GM12878 (cell line): ENCODE measurements around the gene STK4. TPM values are rescaled to one million over a fixed set of nuclear protein-coding genes. Genes with fewer than 3 reads are reported as not detected.

Source experiments
- ATAC-seq: fragments of 200-7000 bp; cut with Tn5 transposase; 3 replicates; pipeline ENCODE4 v1.9.1; 2020; ENCODE audit warnings: mild to moderate bottlenecking, moderate library complexity
- BruUV-seq: library from RNA; stranded (reverse); fragments of 400-500 nt; replicated peaks from 2 replicates; lab custom pipeline; 2021; lab: Mats Ljungman, UMichigan
- CTCF ChIA-PET: fragments of 300-600 bp; sonication (Branson Sonifier 250); formaldehyde crosslinking; extraction: SDS; loops from one replicate; lab custom pipeline; 2021; ENCODE audit warnings: inconsistent platforms; lab: Yijun Ruan, JAX
- POLR2A ChIA-PET: fragments of 350-600 bp; formaldehyde crosslinking; extraction: SDS; loops from one replicate; lab custom pipeline; 2021; ENCODE audit warnings: inconsistent platforms; lab: Charles Lee
- RAD21 ChIA-PET: fragments of 300-600 bp; sonication (Branson Sonifier 250); formaldehyde crosslinking; loops from one replicate; lab custom pipeline; 2023; ENCODE audit warnings: antibody characterized with exemption; ENCODE audit not compliant: unreplicated experiment; lab: Charles Lee
- SMC1A ChIA-PET: fragments of 300-600 bp; sonication (Branson Sonifier 250); formaldehyde crosslinking; loops from one replicate; lab custom pipeline; 2023; ENCODE audit not compliant: unreplicated experiment, uncharacterized antibody; lab: Charles Lee
- DNase-seq: peaks from one replicate; pipeline ENCODE4 v3.0.0-alpha.2; 2011; ENCODE audit warnings: low read depth, low spot score
- FAIRE-seq: peaks from 3 replicates; lab custom pipeline; 2011; peaks lifted over from hg19 to GRCh38; lab: Jason Lieb, UNC
- H2AFZ ChIP-seq: 2 replicates; pipeline ENCODE4 v1.6.0; 2011; ENCODE audit warnings: low read depth, low read length, control low read depth; ENCODE audit not compliant: control insufficient read depth
- H3K27ac ChIP-seq: 2 replicates; pipeline ENCODE4 v1.5.1; 2011; ENCODE audit warnings: control low read depth; ENCODE audit not compliant: control insufficient read depth, insufficient read depth
- H3K27me3 ChIP-seq, 2 experiments: replicated peaks in 1 of 2; 2 replicates each; pipeline versions ENCODE4 v1.6.0 to v1.6.1; 2011; ENCODE audit warnings: low read length in 1 of 2; ENCODE audit not compliant: control insufficient read depth in 2 of 2, insufficient read depth in 2 of 2
- H3K36me3 ChIP-seq, 2 experiments: 2 replicates each; pipeline ENCODE4 v1.5.1; 2011; ENCODE audit warnings: low read length in 1 of 2; ENCODE audit not compliant: control insufficient read depth in 2 of 2, insufficient read depth in 2 of 2
- H3K4me1 ChIP-seq: 2 replicates; pipeline ENCODE4 v1.6.1; 2011; ENCODE audit warnings: mild to moderate bottlenecking, low read length, moderate library complexity, mixed read lengths; ENCODE audit not compliant: control insufficient read depth, insufficient read depth
- H3K4me2 ChIP-seq: 2 replicates; pipeline ENCODE4 v1.6.0; 2011; ENCODE audit warnings: control low read depth; ENCODE audit not compliant: control insufficient read depth, insufficient read depth
- H3K4me3 ChIP-seq: fragments of 200-600 bp; sonication (generic); 2 replicates; pipeline ENCODE4 v1.5.1; 2016
- H3K79me2 ChIP-seq: 2 replicates; pipeline ENCODE4 v1.6.0; 2011; ENCODE audit warnings: low read length; ENCODE audit not compliant: control insufficient read depth, insufficient read depth
- H3K9ac ChIP-seq: 2 replicates; pipeline ENCODE4 v1.8.0; 2011; ENCODE audit warnings: low read length, control low read depth, mixed read lengths; ENCODE audit not compliant: control insufficient read depth, insufficient read depth
- H3K9me3 ChIP-seq: replicated peaks from 3 replicates; pipeline ENCODE4 v1.5.1; 2011; ENCODE audit warnings: mild to moderate bottlenecking, low read length; ENCODE audit not compliant: control insufficient read depth, insufficient read depth
- H4K20me1 ChIP-seq: 2 replicates; pipeline ENCODE4 v1.6.0; 2011; ENCODE audit not compliant: control insufficient read depth, insufficient read depth
- BCL11A ChIP-seq: IDR thresholded peaks from 2 replicates; pipeline ENCODE4 v1.6.1; 2011; ENCODE audit warnings: low read depth, low read length
- BCLAF1 ChIP-seq: fragments of 450-650 bp; IDR thresholded peaks from 2 replicates; pipeline ENCODE4 v1.6.1; 2017; ENCODE audit warnings: antibody characterized with exemption, mild to moderate bottlenecking, moderate library complexity
- CREB1 ChIP-seq: IDR thresholded peaks from 2 replicates; pipeline ENCODE4 v1.6.1; 2012; ENCODE audit warnings: low read depth, mild to moderate bottlenecking, inconsistent platforms
- CTCF ChIP-seq, 3 experiments: IDR thresholded peaks in 2 of 3; conservative IDR thresholded peaks in 1 of 3; 2 replicates each; pipeline ENCODE4 v1.5.1; 2011; ENCODE audit warnings: low read depth in 3 of 3, low read length in 3 of 3, mild to moderate bottlenecking in 3 of 3, control low read depth in 2 of 3, moderate library complexity in 2 of 3, inconsistent platforms in 1 of 3, mixed read lengths in 1 of 3; ENCODE audit not compliant: control insufficient read depth in 2 of 3, insufficient read depth in 1 of 3; ENCODE audit errors: extremely low read depth in 1 of 3
- EED ChIP-seq: sonication (generic); IDR thresholded peaks from 2 replicates; pipeline ENCODE4 v1.6.1; 2016; ENCODE audit warnings: antibody characterized with exemption, low read depth
- HDGF ChIP-seq: fragments of 450-650 bp; IDR thresholded peaks from 2 replicates; pipeline ENCODE4 v1.6.1; 2016; ENCODE audit warnings: antibody characterized with exemption
- KLF5 ChIP-seq: fragments of 450-650 bp; IDR thresholded peaks from 2 replicates; pipeline ENCODE4 v1.6.1; 2014; ENCODE audit warnings: mild to moderate bottlenecking; ENCODE audit not compliant: partially characterized antibody
- NR2F1 ChIP-seq: fragments of 450-650 bp; conservative IDR thresholded peaks from 2 replicates; pipeline ENCODE4 v1.6.1; 2017; ENCODE audit warnings: mild to moderate bottlenecking
- RAD51 ChIP-seq: fragments of 450-650 bp; IDR thresholded peaks from 2 replicates; pipeline ENCODE4 v1.6.1; 2016; ENCODE audit warnings: moderate library complexity, mild to moderate bottlenecking, inconsistent platforms
- STAT3 ChIP-seq: IDR thresholded peaks from 2 replicates; pipeline ENCODE4 v1.6.1; 2011; ENCODE audit warnings: low read depth, low read length, improper control_type of control experiment
- ZNF217 ChIP-seq: fragments of 450-650 bp; IDR thresholded peaks from 2 replicates; pipeline ENCODE4 v1.6.1; 2017; ENCODE audit warnings: antibody characterized with exemption, mild to moderate bottlenecking
- WGBS: methylation state at CpG from one replicate; pipeline ENCODE4 v1.1.6; 2016; ENCODE audit warnings: low lambda C conversion rate; ENCODE audit not compliant: insufficient replicate concordance, insufficient coverage; ENCODE audit errors: missing lambda C conversion rate; 5-methylcytosine and 5-hydroxymethylcytosine counted together
- in situ Hi-C: fragments of 300-500 bp; cut with MboI; formaldehyde crosslinking; loops from 9 replicates; pipeline ENCODE4 v1.14.3; 2018; ENCODE audit warnings: mixed read lengths
- intact Hi-C: fragments of 100-400 bp; cut with micrococcal nuclease; formaldehyde crosslinking; loops from one replicate; pipeline ENCODE4 v1.14.2; 2022; ENCODE audit not compliant: unreplicated experiment
- polyA plus RNA-seq, 11 experiments: library from polyadenylated mRNA; depleted of rRNA in 4 of 11; unstranded in 6 of 11; stranded (reverse) in 5 of 11; fragments of >200 nt; fragmentation: Nextera tagmentation in 4 of 11; fragmentation: Illumina TruSeq in 1 of 11; extraction: Ambion mirVana in 4 of 11; extraction: Trizol in 1 of 11; gene quantifications; 1 replicate in 1 of 11; 2 replicates in 10 of 11; pipeline versions ENCODE4 v1.2.1 to v1.2.3, GENCODE V29; 2011 to 2016; ENCODE audit warnings: inconsistent platforms in 2 of 11, missing spikeins in 2 of 11, low read depth in 1 of 11
- total RNA-seq, 4 experiments: library from RNA; depleted of rRNA in 3 of 4; stranded (reverse); fragments of >200 nt in 3 of 4; fragmentation: Illumina TruSeq in 1 of 4; extraction: Trizol in 1 of 4; gene quantifications; 2 replicates each; pipeline versions ENCODE4 v1.2.1 to v1.2.3, GENCODE V29; 2013 to 2021
- TF ChIP-seq, protein P1 (sequence below): fragments of 450-650 bp; IDR thresholded peaks from 2 replicates; pipeline ENCODE4 v1.6.1; 2017; ENCODE audit warnings: mild to moderate bottlenecking

The STK4 gene
- total and polyA plus RNA-seq, 10 of the 15 experiments (the other 5 are each of a cell fraction or from before 2014, with no cell fraction given) = 24.0 to 135 (median 89.7) TPM

GRCh38 chr20:45020236-45020886 lies 54.0 kb downstream of the STK4 start (continued):
- TF ChIP-seq, protein P1, sequence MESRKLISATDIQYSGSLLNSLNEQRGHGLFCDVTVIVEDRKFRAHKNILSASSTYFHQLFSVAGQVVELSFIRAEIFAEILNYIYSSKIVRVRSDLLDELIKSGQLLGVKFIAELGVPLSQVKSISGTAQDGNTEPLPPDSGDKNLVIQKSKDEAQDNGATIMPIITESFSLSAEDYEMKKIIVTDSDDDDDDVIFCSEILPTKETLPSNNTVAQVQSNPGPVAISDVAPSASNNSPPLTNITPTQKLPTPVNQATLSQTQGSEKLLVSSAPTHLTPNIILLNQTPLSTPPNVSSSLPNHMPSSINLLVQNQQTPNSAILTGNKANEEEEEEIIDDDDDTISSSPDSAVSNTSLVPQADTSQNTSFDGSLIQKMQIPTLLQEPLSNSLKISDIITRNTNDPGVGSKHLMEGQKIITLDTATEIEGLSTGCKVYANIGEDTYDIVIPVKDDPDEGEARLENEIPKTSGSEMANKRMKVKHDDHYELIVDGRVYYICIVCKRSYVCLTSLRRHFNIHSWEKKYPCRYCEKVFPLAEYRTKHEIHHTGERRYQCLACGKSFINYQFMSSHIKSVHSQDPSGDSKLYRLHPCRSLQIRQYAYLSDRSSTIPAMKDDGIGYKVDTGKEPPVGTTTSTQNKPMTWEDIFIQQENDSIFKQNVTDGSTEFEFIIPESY = no peak
- TF ChIP-seq EED = no peak
- TF ChIP-seq, all 136 proteins: peak for 0

DNA sequence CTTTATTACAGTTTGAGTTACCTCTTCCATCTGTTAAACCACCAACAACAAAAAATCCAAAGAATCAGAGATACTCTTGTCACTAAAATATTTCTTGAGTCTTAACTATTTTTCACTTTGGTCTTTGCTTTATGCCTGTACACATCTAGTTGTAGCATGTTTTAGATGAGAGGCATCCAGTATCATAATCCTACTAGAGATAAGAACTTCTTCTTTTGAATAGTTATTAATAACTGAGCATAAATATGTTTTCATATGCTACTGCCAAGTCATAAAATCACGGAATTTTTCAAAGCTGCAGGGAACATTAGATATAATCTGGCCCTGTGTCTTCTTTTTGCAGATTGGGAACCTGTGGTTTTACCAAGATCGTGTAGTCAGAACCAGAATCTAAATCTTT lies 55.3 kb downstream of the STK4 start:
- no peak for FAIRE-seq
- Histone ChIP-seq H3K79me2 (peaks cover 5% of the 10 kb centered on the region), H3K9me3 (no peaks in the 10 kb centered on the region), H3K36me3 (peaks cover 3 to 25% of the 10 kb centered on the region in 2 experiments), H3K9ac (no peak overlapping the region), H3K4me3 (no peak overlapping the region), H2AFZ (no peak overlapping the region), H3K27ac (no peak overlapping the region), H4K20me1 (peaks cover 3% of the 10 kb centered on the region; the same call in 1 of the 2 replicates), H3K4me1 (no peaks in the 10 kb centered on the region), H3K27me3 (no peaks in the 10 kb centered on the region), H3K4me2 (no peak overlapping the region)
- TF ChIP-seq CTCF (IDR thresholded peaks at IDR 0.05 in 2 of 3, conservative IDR thresholded peaks at IDR 0.05 in 1 of 3; ENCODE audit: control insufficient read depth in 2 of 3, extremely low read depth in 1 of 3, insufficient read depth in 1 of 3, low read depth in 3 of 3, low read length in 3 of 3) (no peak), HDGF (no peak), BCL11A (no peak), KLF5 (no peak), RAD51 (no peak), CREB1 (no peak), STAT3 (no peak), NR2F1 (no peak), ZNF217 (no peak), BCLAF1 (no peak)
- no peak for ATAC-seq
- in situ Hi-C loops = no loop called here
- ChIA-PET CTCF (no interaction called here), POLR2A (no interaction called here), RAD21 (no interaction called here), SMC1A (no interaction called here)
- no peak for DNase-seq
- WGBS = 71% methylated on average over 2 of the region's 2 CpGs
- no TSS peak for BruUV-seq
- intact Hi-C loops = no loop called here
